H7 (cell line): ENCODE data around the gene PFKFB3. TPM values are rescaled to one million over a fixed set of nuclear protein-coding genes. Genes with fewer than 3 reads are reported as not detected.
A peak's percentile ranks its signal among the peaks of the same experiment; 100 is the strongest.

Experiments used
- DNase-seq: peaks from one replicate; pipeline ENCODE4 v3.0.0; 2012
- H3K27me3 ChIP-seq: 2 replicates; pipeline ENCODE4 v1.6.0; 2011; ENCODE audit warnings: mild to moderate bottlenecking, low read length; ENCODE audit not compliant: control insufficient read depth, insufficient read depth
- H3K36me3 ChIP-seq: replicated peaks from 2 replicates; pipeline ENCODE4 v1.5.1; 2011; ENCODE audit warnings: low read length; ENCODE audit not compliant: control insufficient read depth, insufficient read depth
- H3K4me3 ChIP-seq: 2 replicates; pipeline ENCODE4 v1.5.1; 2011; ENCODE audit warnings: low read depth, mild to moderate bottlenecking, control low read depth, low read length, moderate library complexity; ENCODE audit not compliant: insufficient read depth
- total RNA-seq: library from RNA; depleted of rRNA; stranded (reverse); fragments of >200 nt; shearing (Covaris generic); gene quantifications from 2 replicates; pipeline ENCODE4 v1.2.3, GENCODE V29; 2014

PFKFB3 gene
- total RNA-seq, 1 experiment from 2014 or later: 14.6 TPM

GRCh38 chr10:6269432-6269831 is 66.7 kb downstream of the PFKFB3 start:
- no peak for DNase-seq
- no peaks in the 10 kb centered on the region for H3K27me3 ChIP-seq
- no peak overlapping the region for H3K4me3 ChIP-seq
- H3K36me3 ChIP-seq: no peaks in the 10 kb centered on the region

GRCh38 chr10:6269953-6270867 is 67.5 kb downstream of the PFKFB3 start:
- H3K27me3 ChIP-seq: no peaks in the 10 kb centered on the region
- H3K4me3 ChIP-seq: no peak overlapping the region
- no peaks in the 10 kb centered on the region for H3K36me3 ChIP-seq
- no peak for DNase-seq

GRCh38 chr10:6270951-6271350 is 68.2 kb downstream of the PFKFB3 start:
- Histone ChIP-seq H3K36me3 (no peaks in the 10 kb centered on the region), H3K4me3 (no peak overlapping the region), H3K27me3 (no peaks in the 10 kb centered on the region)
- DNase-seq: no peak

- Histone ChIP-seq H3K27me3 (no peaks in the 10 kb centered on the region), H3K36me3 (no peaks in the 10 kb centered on the region), H3K4me3 (no peak overlapping the region)
- DNase-seq: no peak
Measured at GRCh38 chr10:6271663-6272062, 68.9 kb downstream of the PFKFB3 start.

- no peak for DNase-seq
- Histone ChIP-seq H3K36me3 (no peaks in the 10 kb centered on the region), H3K27me3 (no peaks in the 10 kb centered on the region), H3K4me3 (no peak overlapping the region)
Measured at GRCh38 chr10:6272126-6272525, 69.4 kb downstream of the PFKFB3 start.

GRCh38 chr10:6273351-6273750 is 70.6 kb downstream of the PFKFB3 start:
- Histone ChIP-seq H3K4me3 (no peak overlapping the region), H3K27me3 (no peaks in the 10 kb centered on the region), H3K36me3 (no peaks in the 10 kb centered on the region)
- no peak for DNase-seq

- no peak for DNase-seq
- Histone ChIP-seq H3K4me3 (no peak overlapping the region), H3K36me3 (no peaks in the 10 kb centered on the region), H3K27me3 (no peaks in the 10 kb centered on the region)
Measured at GRCh38 chr10:6274040-6274439, 71.3 kb downstream of the PFKFB3 start.

GRCh38 chr10:6274484-6274883 is 71.8 kb downstream of the PFKFB3 start:
- Histone ChIP-seq H3K27me3 (no peaks in the 10 kb centered on the region), H3K36me3 (no peaks in the 10 kb centered on the region), H3K4me3 (no peak overlapping the region)
- no peak for DNase-seq

GRCh38 chr10:6275022-6275997 is 72.6 kb downstream of the PFKFB3 start:
- Histone ChIP-seq H3K36me3 (no peaks in the 10 kb centered on the region), H3K27me3 (no peaks in the 10 kb centered on the region), H3K4me3 (no peak overlapping the region)
- peak; percentile 43 for DNase-seq

GRCh38 chr10:6276356-6276755 is 73.6 kb downstream of the PFKFB3 start:
- H3K4me3 ChIP-seq: no peak overlapping the region
- H3K27me3 ChIP-seq: no peaks in the 10 kb centered on the region
- no peak for DNase-seq
- H3K36me3 ChIP-seq: no peaks in the 10 kb centered on the region

GRCh38 chr10:6278519-6279120 is 75.9 kb downstream of the PFKFB3 start:
- Histone ChIP-seq H3K27me3 (no peaks in the 10 kb centered on the region), H3K4me3 (no peak overlapping the region), H3K36me3 (no peaks in the 10 kb centered on the region)
- DNase-seq: no peak

- DNase-seq: peak; percentile 52
- Histone ChIP-seq H3K4me3 (no peak overlapping the region), H3K27me3 (no peaks in the 10 kb centered on the region), H3K36me3 (no peaks in the 10 kb centered on the region)
Measured at GRCh38 chr10:6279540-6280267, 77.0 kb downstream of the PFKFB3 start.

- no peaks in the 10 kb centered on the region for H3K27me3 ChIP-seq
- no peak overlapping the region for H3K4me3 ChIP-seq
- H3K36me3 ChIP-seq: no peaks in the 10 kb centered on the region
- no peak for DNase-seq
Measured at GRCh38 chr10:6280291-6280690, 77.6 kb downstream of the PFKFB3 start.

- Histone ChIP-seq H3K4me3 (no peak overlapping the region), H3K27me3 (no peaks in the 10 kb centered on the region), H3K36me3 (no peaks in the 10 kb centered on the region)
- DNase-seq: no peak
Measured at GRCh38 chr10:6282454-6282958, 79.8 kb downstream of the PFKFB3 start.
